ENCODE data around the gene RPUSD3.
"Not testable (repeated sequence)": the region's sequence is repeated elsewhere in the genome, so short reads cannot be mapped to it uniquely, and the experiment has no call there.

DNA sequence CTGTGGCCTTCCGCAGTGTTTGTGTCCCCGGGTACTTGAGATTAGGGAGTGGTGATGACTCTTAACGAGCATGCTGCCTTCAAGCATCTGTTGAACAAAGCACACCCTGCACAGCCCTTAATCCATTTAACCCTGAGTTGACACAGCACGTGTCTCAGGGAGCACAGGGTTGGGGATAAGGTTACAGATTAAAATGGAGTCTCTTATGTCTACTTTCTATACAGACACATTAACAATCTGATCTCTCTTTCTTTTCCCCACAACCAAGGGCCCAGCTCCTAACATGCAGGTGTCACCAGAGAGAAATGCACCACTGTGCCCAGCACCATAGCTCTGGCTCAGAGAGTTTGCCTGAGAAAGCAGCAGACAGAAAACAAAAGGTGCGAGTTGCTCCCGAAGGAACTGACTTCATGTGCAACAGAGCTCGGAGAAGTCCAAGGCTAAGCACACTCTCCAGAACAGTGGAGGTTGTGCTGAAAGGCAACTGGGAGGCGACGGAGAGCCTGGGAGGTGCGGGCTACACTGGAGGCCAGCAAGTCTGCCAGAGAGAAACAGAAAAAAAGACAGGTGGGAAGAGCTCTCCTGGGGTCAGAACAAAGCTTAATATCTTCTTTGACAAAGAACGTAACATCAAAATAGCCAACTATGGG lies 10.6 kb upstream of the RPUSD3 start:
- TF ChIP-seq BHLHE40 (IDR thresholded peaks at IDR 0.05; ENCODE audit: low read depth, low read length); JUN (IDR thresholded peaks at IDR 0.05); ESRRA (IDR thresholded peaks at IDR 0.05; ENCODE audit: borderline replicate concordance, low read length); MAFK (IDR thresholded peaks at IDR 0.05; ENCODE audit: partially characterized antibody); RCOR1 (IDR thresholded peaks at IDR 0.05; ENCODE audit: low read depth, low read length); NR3C1 (IDR thresholded peaks at IDR 0.05); POLR2A (IDR thresholded peaks at IDR 0.05; ENCODE audit: low read length); ZC3H11A (IDR thresholded peaks at IDR 0.05); CHD2 (IDR thresholded peaks at IDR 0.05; ENCODE audit: low read length, partially characterized antibody); HOXB5 (CRISPR knock-in tag; IDR thresholded peaks at IDR 0.05): not testable (repeated sequence)
- TF ChIP-seq, protein P1, sequence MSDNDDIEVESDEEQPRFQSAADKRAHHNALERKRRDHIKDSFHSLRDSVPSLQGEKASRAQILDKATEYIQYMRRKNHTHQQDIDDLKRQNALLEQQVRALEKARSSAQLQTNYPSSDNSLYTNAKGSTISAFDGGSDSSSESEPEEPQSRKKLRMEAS (IDR thresholded peaks at IDR 0.05), result not testable (repeated sequence)
- TF ChIP-seq, protein P2, sequence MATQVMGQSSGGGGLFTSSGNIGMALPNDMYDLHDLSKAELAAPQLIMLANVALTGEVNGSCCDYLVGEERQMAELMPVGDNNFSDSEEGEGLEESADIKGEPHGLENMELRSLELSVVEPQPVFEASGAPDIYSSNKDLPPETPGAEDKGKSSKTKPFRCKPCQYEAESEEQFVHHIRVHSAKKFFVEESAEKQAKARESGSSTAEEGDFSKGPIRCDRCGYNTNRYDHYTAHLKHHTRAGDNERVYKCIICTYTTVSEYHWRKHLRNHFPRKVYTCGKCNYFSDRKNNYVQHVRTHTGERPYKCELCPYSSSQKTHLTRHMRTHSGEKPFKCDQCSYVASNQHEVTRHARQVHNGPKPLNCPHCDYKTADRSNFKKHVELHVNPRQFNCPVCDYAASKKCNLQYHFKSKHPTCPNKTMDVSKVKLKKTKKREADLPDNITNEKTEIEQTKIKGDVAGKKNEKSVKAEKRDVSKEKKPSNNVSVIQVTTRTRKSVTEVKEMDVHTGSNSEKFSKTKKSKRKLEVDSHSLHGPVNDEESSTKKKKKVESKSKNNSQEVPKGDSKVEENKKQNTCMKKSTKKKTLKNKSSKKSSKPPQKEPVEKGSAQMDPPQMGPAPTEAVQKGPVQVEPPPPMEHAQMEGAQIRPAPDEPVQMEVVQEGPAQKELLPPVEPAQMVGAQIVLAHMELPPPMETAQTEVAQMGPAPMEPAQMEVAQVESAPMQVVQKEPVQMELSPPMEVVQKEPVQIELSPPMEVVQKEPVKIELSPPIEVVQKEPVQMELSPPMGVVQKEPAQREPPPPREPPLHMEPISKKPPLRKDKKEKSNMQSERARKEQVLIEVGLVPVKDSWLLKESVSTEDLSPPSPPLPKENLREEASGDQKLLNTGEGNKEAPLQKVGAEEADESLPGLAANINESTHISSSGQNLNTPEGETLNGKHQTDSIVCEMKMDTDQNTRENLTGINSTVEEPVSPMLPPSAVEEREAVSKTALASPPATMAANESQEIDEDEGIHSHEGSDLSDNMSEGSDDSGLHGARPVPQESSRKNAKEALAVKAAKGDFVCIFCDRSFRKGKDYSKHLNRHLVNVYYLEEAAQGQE (IDR thresholded peaks at IDR 0.05), result not testable (repeated sequence)
- TF ChIP-seq, protein P3, sequence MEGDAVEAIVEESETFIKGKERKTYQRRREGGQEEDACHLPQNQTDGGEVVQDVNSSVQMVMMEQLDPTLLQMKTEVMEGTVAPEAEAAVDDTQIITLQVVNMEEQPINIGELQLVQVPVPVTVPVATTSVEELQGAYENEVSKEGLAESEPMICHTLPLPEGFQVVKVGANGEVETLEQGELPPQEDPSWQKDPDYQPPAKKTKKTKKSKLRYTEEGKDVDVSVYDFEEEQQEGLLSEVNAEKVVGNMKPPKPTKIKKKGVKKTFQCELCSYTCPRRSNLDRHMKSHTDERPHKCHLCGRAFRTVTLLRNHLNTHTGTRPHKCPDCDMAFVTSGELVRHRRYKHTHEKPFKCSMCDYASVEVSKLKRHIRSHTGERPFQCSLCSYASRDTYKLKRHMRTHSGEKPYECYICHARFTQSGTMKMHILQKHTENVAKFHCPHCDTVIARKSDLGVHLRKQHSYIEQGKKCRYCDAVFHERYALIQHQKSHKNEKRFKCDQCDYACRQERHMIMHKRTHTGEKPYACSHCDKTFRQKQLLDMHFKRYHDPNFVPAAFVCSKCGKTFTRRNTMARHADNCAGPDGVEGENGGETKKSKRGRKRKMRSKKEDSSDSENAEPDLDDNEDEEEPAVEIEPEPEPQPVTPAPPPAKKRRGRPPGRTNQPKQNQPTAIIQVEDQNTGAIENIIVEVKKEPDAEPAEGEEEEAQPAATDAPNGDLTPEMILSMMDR (IDR thresholded peaks at IDR 0.05), result not testable (repeated sequence)
